Measurements from ENCODE around the gene PARD3B. TPM values are rescaled to one million over a fixed set of nuclear protein-coding genes. Genes with fewer than 3 reads are reported as not detected.

The PARD3B gene
- total RNA-seq, 1 experiment from 2014 or later, result 6.4 TPM

- Histone ChIP-seq H3K9me3 (ENCODE audit: control insufficient read depth, low read depth, low read length) (no peaks in the 10 kb centered on the region), H3K23ac (ENCODE audit: insufficient read length, low read depth, low read length) (no peak overlapping the region), H2BK120ac (ENCODE audit: low read depth, low read length, poor library complexity, severe bottlenecking) (no peak overlapping the region), H3K4ac (ENCODE audit: low read depth, low read length) (no peak overlapping the region), H3K14ac (ENCODE audit: insufficient read depth, low read length) (no peak overlapping the region), H2BK12ac (ENCODE audit: insufficient read length, low read depth, low read length) (no peak overlapping the region), H3K79me2 (ENCODE audit: insufficient read depth, low read length) (no peaks in the 10 kb centered on the region), H2BK5ac (ENCODE audit: insufficient read length, low read length) (no peak overlapping the region), H3K4me2 (ENCODE audit: insufficient read depth, insufficient read length, low read length) (no peak overlapping the region), H4K5ac (ENCODE audit: insufficient read length, low read depth, low read length) (no peak overlapping the region), H4K20me1 (ENCODE audit: control insufficient read depth, insufficient read depth, insufficient read length) (no peaks in the 10 kb centered on the region), H3K4me1 (ENCODE audit: insufficient read depth, low read length) (peaks cover 3% of the 10 kb centered on the region; the same call in 1 of the 2 replicates), H3K9ac (ENCODE audit: extremely low read depth, insufficient read length, low read length) (no peak overlapping the region), H3K27me3 (ENCODE audit: insufficient read depth, low read length) (no peaks in the 10 kb centered on the region), H2BK15ac (ENCODE audit: low read depth, low read length) (no peak overlapping the region), H3K56ac (ENCODE audit: insufficient read length, low read depth, low read length) (no peak overlapping the region), H2BK20ac (ENCODE audit: low read depth, low read length, poor library complexity, severe bottlenecking) (no peak overlapping the region), H3K27ac (ENCODE audit: insufficient read length, low read depth, low read length) (no peak overlapping the region), H2AK5ac (ENCODE audit: insufficient read length, low read length) (no peak overlapping the region), H3K79me1 (ENCODE audit: insufficient read depth, low read depth, low read length, poor library complexity, severe bottlenecking) (no peaks in the 10 kb centered on the region), H4K91ac (ENCODE audit: insufficient read length, low read depth, low read length) (no peak overlapping the region), H4K8ac (replicated peaks; ENCODE audit: insufficient read length, low read depth, low read length) (no peak overlapping the region), H3T11ph (ENCODE audit: low read length) (no peak overlapping the region), H2AFZ (ENCODE audit: low read length) (no peak overlapping the region), H3K23me2 (ENCODE audit: insufficient read length, low read depth, low read length, poor library complexity, severe bottlenecking) (no peaks in the 10 kb centered on the region), H3K18ac (ENCODE audit: insufficient read length, low read depth, low read length) (no peak overlapping the region)
- Mint-ChIP-seq H3K4me1 (peaks cover 19 to 25% of the 10 kb centered on the region in 2 experiments), H3K27me3 (ENCODE audit: low read depth) (no peaks in the 10 kb centered on the region), H3K9me3 (no peaks in the 10 kb centered on the region), H3K36me3 (ENCODE audit: insufficient read depth in 1 of 3, low read depth in 3 of 3) (no peaks in the 10 kb centered on the region), H3K27ac (no peak overlapping the region), H3K4me3 (no peak overlapping the region)
- no peak for TF ChIP-seq CTCF (conservative IDR thresholded peaks at IDR 0.05)
- no peak for DNase-seq
- no CpG with 5 or more reads among the region's 4 CpGs for WGBS (ENCODE audit: extremely low coverage, insufficient read length, low lambda C conversion rate)
Observed at GRCh38 chr2:204730603-204731002, 185.3 kb downstream of the PARD3B start.

Measured in H9 (cell line).